ENCODE measurements around the gene GABRD. TPM values are rescaled to one million over a fixed set of nuclear protein-coding genes. Genes with fewer than 3 reads are reported as not detected.

Gene GABRD
- total RNA-seq, 1 donor from 2014 or later: under 0.01 TPM

GRCh38 chr1:2037314-2037979 lies 18.3 kb downstream of the GABRD start:
- H3K27me3 ChIP-seq (ENCODE audit: control insufficient read depth in 3 of 3, insufficient read depth in 3 of 3, low read length in 3 of 3): peaks cover 10 to 32% (median 32%) of the 10 kb centered on the region in 3 donors
- no peaks in the 10 kb centered on the region for H3K36me3 ChIP-seq (ENCODE audit: control insufficient read depth in 3 of 3, insufficient read depth in 3 of 3, low read length in 3 of 3)
- no peak overlapping the region for H3K9ac ChIP-seq (ENCODE audit: low read depth in 1 of 3, low read length in 3 of 3)
- no peaks in the 10 kb centered on the region for H3K4me1 ChIP-seq (ENCODE audit: control insufficient read depth in 3 of 3, insufficient read depth in 3 of 3, low read length in 3 of 3)
- H3K27ac ChIP-seq (ENCODE audit: low read depth, low read length): no peak overlapping the region
- H3K9me3 ChIP-seq (ENCODE audit: control insufficient read depth in 3 of 3, low read length in 3 of 3): no peaks in the 10 kb centered on the region
- no peak overlapping the region for H3K4me3 ChIP-seq (ENCODE audit: low read length in 3 of 3)

- no peak overlapping the region for H3K27ac ChIP-seq (ENCODE audit: low read depth, low read length)
- no peaks in the 10 kb centered on the region for H3K36me3 ChIP-seq (ENCODE audit: control insufficient read depth in 3 of 3, insufficient read depth in 3 of 3, low read length in 3 of 3)
Measured at GRCh38 chr1:2038229-2038628, 19.1 kb downstream of the GABRD start.

GRCh38 chr1:2039251-2039650 lies 20.1 kb downstream of the GABRD start:
- Histone ChIP-seq H3K4me3 (ENCODE audit: low read length in 3 of 3) (no peak overlapping the region), H3K27ac (ENCODE audit: low read depth, low read length) (no peak overlapping the region), H3K4me1 (ENCODE audit: control insufficient read depth in 3 of 3, insufficient read depth in 3 of 3, low read length in 3 of 3) (no peaks in the 10 kb centered on the region), H3K27me3 (ENCODE audit: control insufficient read depth in 3 of 3, insufficient read depth in 3 of 3, low read length in 3 of 3) (peaks cover 18 to 41% (median 37%) of the 10 kb centered on the region in 3 donors), H3K36me3 (ENCODE audit: control insufficient read depth in 3 of 3, insufficient read depth in 3 of 3, low read length in 3 of 3) (no peaks in the 10 kb centered on the region), H3K9ac (ENCODE audit: low read depth in 1 of 3, low read length in 3 of 3) (no peak overlapping the region), H3K9me3 (ENCODE audit: control insufficient read depth in 3 of 3, low read length in 3 of 3) (no peaks in the 10 kb centered on the region)

More at GRCh38 chr1:2038229-2038628, 19.1 kb downstream of the GABRD start:
- Histone ChIP-seq H3K4me3 (ENCODE audit: low read length in 3 of 3) (no peak overlapping the region), H3K9me3 (ENCODE audit: control insufficient read depth in 3 of 3, low read length in 3 of 3) (no peaks in the 10 kb centered on the region), H3K9ac (ENCODE audit: low read depth in 1 of 3, low read length in 3 of 3) (no peak overlapping the region), H3K4me1 (ENCODE audit: control insufficient read depth in 3 of 3, insufficient read depth in 3 of 3, low read length in 3 of 3) (no peaks in the 10 kb centered on the region), H3K27me3 (ENCODE audit: control insufficient read depth in 3 of 3, insufficient read depth in 3 of 3, low read length in 3 of 3) (peaks cover 10 to 34% (median 32%) of the 10 kb centered on the region in 3 donors)

- Histone ChIP-seq H3K4me3 (ENCODE audit: low read length in 3 of 3) (no peak overlapping the region), H3K4me1 (ENCODE audit: control insufficient read depth in 3 of 3, insufficient read depth in 3 of 3, low read length in 3 of 3) (peaks cover 8 to 15% (median 13%) of the 10 kb centered on the region in 3 donors), H3K27ac (ENCODE audit: low read depth, low read length) (no peak overlapping the region), H3K9me3 (ENCODE audit: control insufficient read depth in 3 of 3, low read length in 3 of 3) (no peaks in the 10 kb centered on the region), H3K9ac (ENCODE audit: low read depth in 1 of 3, low read length in 3 of 3) (no peak overlapping the region), H3K27me3 (ENCODE audit: control insufficient read depth in 3 of 3, insufficient read depth in 3 of 3, low read length in 3 of 3) (peaks cover 27 to 48% (median 41%) of the 10 kb centered on the region in 3 donors), H3K36me3 (ENCODE audit: control insufficient read depth in 3 of 3, insufficient read depth in 3 of 3, low read length in 3 of 3) (no peaks in the 10 kb centered on the region)
Measured at GRCh38 chr1:2041305-2041704, 22.2 kb downstream of the GABRD start.

GRCh38 chr1:2041887-2042286 lies 22.7 kb downstream of the GABRD start:
- Histone ChIP-seq H3K36me3 (ENCODE audit: control insufficient read depth in 3 of 3, insufficient read depth in 3 of 3, low read length in 3 of 3) (no peaks in the 10 kb centered on the region), H3K4me3 (ENCODE audit: low read length in 3 of 3) (no peak overlapping the region), H3K27ac (ENCODE audit: low read depth, low read length) (no peak overlapping the region), H3K27me3 (ENCODE audit: control insufficient read depth in 3 of 3, insufficient read depth in 3 of 3, low read length in 3 of 3) (peaks cover 26 to 52% (median 45%) of the 10 kb centered on the region in 3 donors), H3K4me1 (ENCODE audit: control insufficient read depth in 3 of 3, insufficient read depth in 3 of 3, low read length in 3 of 3) (peaks cover 8 to 15% (median 13%) of the 10 kb centered on the region in 3 donors), H3K9ac (ENCODE audit: low read depth in 1 of 3, low read length in 3 of 3) (no peak overlapping the region), H3K9me3 (ENCODE audit: control insufficient read depth in 3 of 3, low read length in 3 of 3) (no peaks in the 10 kb centered on the region)

GRCh38 chr1:2042830-2043773 lies 24.0 kb downstream of the GABRD start:
- Histone ChIP-seq H3K4me3 (ENCODE audit: low read length in 3 of 3) (no peak overlapping the region), H3K4me1 (ENCODE audit: control insufficient read depth in 3 of 3, insufficient read depth in 3 of 3, low read length in 3 of 3) (peaks cover 8 to 15% (median 13%) of the 10 kb centered on the region in 3 donors), H3K9ac (ENCODE audit: low read depth in 1 of 3, low read length in 3 of 3) (no peak overlapping the region), H3K27ac (ENCODE audit: low read depth, low read length) (no peak overlapping the region), H3K27me3 (ENCODE audit: control insufficient read depth in 3 of 3, insufficient read depth in 3 of 3, low read length in 3 of 3) (peaks cover 36 to 59% (median 56%) of the 10 kb centered on the region in 3 donors), H3K36me3 (ENCODE audit: control insufficient read depth in 3 of 3, insufficient read depth in 3 of 3, low read length in 3 of 3) (no peaks in the 10 kb centered on the region), H3K9me3 (ENCODE audit: control insufficient read depth in 3 of 3, low read length in 3 of 3) (no peaks in the 10 kb centered on the region)

GRCh38 chr1:2043886-2044285 lies 24.7 kb downstream of the GABRD start:
- Histone ChIP-seq H3K4me1 (ENCODE audit: control insufficient read depth in 3 of 3, insufficient read depth in 3 of 3, low read length in 3 of 3) (peaks cover 8 to 15% (median 13%) of the 10 kb centered on the region in 3 donors), H3K9me3 (ENCODE audit: control insufficient read depth in 3 of 3, low read length in 3 of 3) (no peaks in the 10 kb centered on the region), H3K4me3 (ENCODE audit: low read length in 3 of 3) (no peak overlapping the region), H3K9ac (ENCODE audit: low read depth in 1 of 3, low read length in 3 of 3) (no peak overlapping the region), H3K36me3 (ENCODE audit: control insufficient read depth in 3 of 3, insufficient read depth in 3 of 3, low read length in 3 of 3) (no peaks in the 10 kb centered on the region), H3K27ac (ENCODE audit: low read depth, low read length) (no peak overlapping the region), H3K27me3 (ENCODE audit: control insufficient read depth in 3 of 3, insufficient read depth in 3 of 3, low read length in 3 of 3) (peaks cover 42 to 65% (median 58%) of the 10 kb centered on the region in 3 donors)

GRCh38 chr1:2044510-2045319 lies 25.6 kb downstream of the GABRD start:
- H3K27ac ChIP-seq (ENCODE audit: low read depth, low read length): no peak overlapping the region
- no peaks in the 10 kb centered on the region for H3K36me3 ChIP-seq (ENCODE audit: control insufficient read depth in 3 of 3, insufficient read depth in 3 of 3, low read length in 3 of 3)
- peak overlapping the region in 2 of 3 donors; percentile 40 to 54 for H3K4me3 ChIP-seq (ENCODE audit: low read length in 3 of 3)
- H3K9me3 ChIP-seq (ENCODE audit: control insufficient read depth in 3 of 3, low read length in 3 of 3): no peaks in the 10 kb centered on the region
- peaks cover 11 to 15% (median 13%) of the 10 kb centered on the region in 3 donors for H3K4me1 ChIP-seq (ENCODE audit: control insufficient read depth in 3 of 3, insufficient read depth in 3 of 3, low read length in 3 of 3)
- H3K27me3 ChIP-seq (ENCODE audit: control insufficient read depth in 3 of 3, insufficient read depth in 3 of 3, low read length in 3 of 3): peaks cover 50 to 73% (median 64%) of the 10 kb centered on the region in 3 donors
- H3K9ac ChIP-seq (ENCODE audit: low read depth in 1 of 3, low read length in 3 of 3): peak overlapping the region in 2 of 3 donors; percentile 3 to 33

- Histone ChIP-seq H3K9me3 (ENCODE audit: control insufficient read depth in 3 of 3, low read length in 3 of 3) (no peaks in the 10 kb centered on the region), H3K9ac (ENCODE audit: low read depth in 1 of 3, low read length in 3 of 3) (no peak overlapping the region), H3K27me3 (ENCODE audit: control insufficient read depth in 3 of 3, insufficient read depth in 3 of 3, low read length in 3 of 3) (peaks cover 51 to 76% (median 68%) of the 10 kb centered on the region in 3 donors), H3K4me3 (ENCODE audit: low read length in 3 of 3) (no peak overlapping the region), H3K36me3 (ENCODE audit: control insufficient read depth in 3 of 3, insufficient read depth in 3 of 3, low read length in 3 of 3) (no peaks in the 10 kb centered on the region), H3K4me1 (ENCODE audit: control insufficient read depth in 3 of 3, insufficient read depth in 3 of 3, low read length in 3 of 3) (peaks cover 11 to 15% (median 13%) of the 10 kb centered on the region in 3 donors), H3K27ac (ENCODE audit: low read depth, low read length) (no peak overlapping the region)
Measured at GRCh38 chr1:2045468-2046173, 26.5 kb downstream of the GABRD start.

All from skeletal muscle tissue (tissue), 4 donors.